IPS-18a (cell line): ENCODE measurements around the gene TMEM225B.
"Not testable (repeated sequence)": the region's sequence is repeated elsewhere in the genome, so short reads cannot be mapped to it uniquely, and the experiment has no call there.

Experiments
- H3K27ac ChIP-seq: one replicate; pipeline ENCODE4 v1.5.1; 2013; ENCODE audit warnings: low read length
- H3K27me3 ChIP-seq: one replicate; pipeline ENCODE4 v1.6.1; 2013; ENCODE audit warnings: mild to moderate bottlenecking, low read length; ENCODE audit not compliant: control insufficient read depth, insufficient read depth
- H3K36me3 ChIP-seq: one replicate; pipeline ENCODE4 v1.6.1; 2013; ENCODE audit warnings: low read depth, low read length; ENCODE audit not compliant: control insufficient read depth
- H3K4me1 ChIP-seq: one replicate; pipeline ENCODE4 v1.6.1; 2013; ENCODE audit warnings: low read depth, low read length; ENCODE audit not compliant: control insufficient read depth
- H3K4me3 ChIP-seq: one replicate; pipeline ENCODE4 v1.5.1; 2013; ENCODE audit warnings: low read length
- H3K9ac ChIP-seq: one replicate; pipeline ENCODE4 v1.6.1; 2013; ENCODE audit warnings: mild to moderate bottlenecking, low read length, moderate library complexity
- H3K9me3 ChIP-seq: one replicate; pipeline ENCODE4 v1.6.1; 2013; ENCODE audit warnings: low read depth, low read length; ENCODE audit not compliant: control insufficient read depth

Gene TMEM225B

GRCh38 chr7:99645590-99645989, 47.5 kb downstream of the TMEM225B start:
- no peak overlapping the region for H3K27ac ChIP-seq
- no peak overlapping the region for H3K9ac ChIP-seq
- no peaks in the 10 kb centered on the region for H3K4me1 ChIP-seq

GRCh38 chr7:99648843-99649242, 50.8 kb downstream of the TMEM225B start:
- H3K27ac ChIP-seq: no peak overlapping the region
- H3K36me3 ChIP-seq: no peaks in the 10 kb centered on the region
- H3K9me3 ChIP-seq: no peaks in the 10 kb centered on the region
- H3K27me3 ChIP-seq: no peaks in the 10 kb centered on the region
- H3K4me3 ChIP-seq: no peak overlapping the region
- H3K4me1 ChIP-seq: no peaks in the 10 kb centered on the region
- no peak overlapping the region for H3K9ac ChIP-seq

More at GRCh38 chr7:99645590-99645989, 47.5 kb downstream of the TMEM225B start:
- Histone ChIP-seq H3K36me3 (no peaks in the 10 kb centered on the region), H3K9me3 (no peaks in the 10 kb centered on the region), H3K4me3 (no peak overlapping the region), H3K27me3 (no peaks in the 10 kb centered on the region)

- H3K27ac ChIP-seq: no peak overlapping the region
- H3K36me3 ChIP-seq: no peaks in the 10 kb centered on the region
- no peaks in the 10 kb centered on the region for H3K9me3 ChIP-seq
- H3K4me1 ChIP-seq: no peaks in the 10 kb centered on the region
- no peak overlapping the region for H3K9ac ChIP-seq
- H3K27me3 ChIP-seq: no peaks in the 10 kb centered on the region
- H3K4me3 ChIP-seq: no peak overlapping the region
These were observed 53.2 kb downstream of the TMEM225B start for GRCh38 chr7:99651290-99651689.

- H3K4me1 ChIP-seq: no peaks in the 10 kb centered on the region
- no peak overlapping the region for H3K9ac ChIP-seq
- H3K36me3 ChIP-seq: no peaks in the 10 kb centered on the region
- H3K4me3 ChIP-seq: no peak overlapping the region
- H3K27ac ChIP-seq: no peak overlapping the region
- H3K9me3 ChIP-seq: no peaks in the 10 kb centered on the region
- H3K27me3 ChIP-seq: no peaks in the 10 kb centered on the region
These were observed 54.6 kb downstream of the TMEM225B start for GRCh38 chr7:99652671-99653070.

- H3K9ac ChIP-seq, H3K4me3 ChIP-seq, H3K36me3 ChIP-seq, H3K9me3 ChIP-seq, H3K4me1 ChIP-seq, H3K27me3 ChIP-seq, H3K27ac ChIP-seq: not testable (repeated sequence)
These were observed 55.2 kb downstream of the TMEM225B start for GRCh38 chr7:99653269-99653668.

GRCh38 chr7:99653754-99654153, 55.7 kb downstream of the TMEM225B start:
- H3K36me3 ChIP-seq: no peaks in the 10 kb centered on the region
- no peak overlapping the region for H3K27ac ChIP-seq
- no peaks in the 10 kb centered on the region for H3K9me3 ChIP-seq
- no peak overlapping the region for H3K4me3 ChIP-seq
- H3K4me1 ChIP-seq: no peaks in the 10 kb centered on the region
- no peaks in the 10 kb centered on the region for H3K27me3 ChIP-seq
- no peak overlapping the region for H3K9ac ChIP-seq

GRCh38 chr7:99654626-99655025, 56.6 kb downstream of the TMEM225B start:
- not testable (repeated sequence) for H3K4me1 ChIP-seq, H3K4me3 ChIP-seq, H3K9me3 ChIP-seq, H3K9ac ChIP-seq, H3K27ac ChIP-seq, H3K36me3 ChIP-seq, H3K27me3 ChIP-seq

GRCh38 chr7:99657879-99658278, 59.8 kb downstream of the TMEM225B start:
- H3K27me3 ChIP-seq, H3K9me3 ChIP-seq, H3K36me3 ChIP-seq, H3K9ac ChIP-seq, H3K4me3 ChIP-seq, H3K4me1 ChIP-seq, H3K27ac ChIP-seq: not testable (repeated sequence)
